HFF-Myc (cell line): Measurements from ENCODE around the gene CAPN12.

Experiments used
- DNase-seq: peaks from one replicate; pipeline ENCODE4 v3.0.0-alpha.2; 2011; ENCODE audit warnings: low read depth; ENCODE audit errors: extremely low read depth
- H3K4me3 ChIP-seq: replicated peaks from 2 replicates; pipeline ENCODE4 v1.5.1; 2011; ENCODE audit warnings: low read depth, mild to moderate bottlenecking, control low read depth, low read length
- CTCF ChIP-seq: IDR thresholded peaks from 2 replicates; pipeline ENCODE4 v1.5.1; 2012; ENCODE audit warnings: mild to moderate bottlenecking, low read depth, low read length, control low read depth; ENCODE audit errors: missing control alignments

CAPN12 gene

GRCh38 chr19:38710416-38710702 lies 33.9 kb downstream of the CAPN12 start:
- H3K4me3 ChIP-seq = no peak overlapping the region
- DNase-seq = no peak
- TF ChIP-seq CTCF = no peak

GRCh38 chr19:38709671-38710415 lies 34.4 kb downstream of the CAPN12 start:
- H3K4me3 ChIP-seq = no peak overlapping the region
- no peak for TF ChIP-seq CTCF
- no peak for DNase-seq

- no peak for DNase-seq
- TF ChIP-seq CTCF = no peak
- H3K4me3 ChIP-seq = no peak overlapping the region
Measured at GRCh38 chr19:38709119-38709518, 35.2 kb downstream of the CAPN12 start.

- DNase-seq = no peak
- H3K4me3 ChIP-seq = no peak overlapping the region
- TF ChIP-seq CTCF = no peak
Measured at GRCh38 chr19:38708413-38709024, 35.8 kb downstream of the CAPN12 start.

GRCh38 chr19:38707512-38708114 lies 36.7 kb downstream of the CAPN12 start:
- no peak for TF ChIP-seq CTCF
- no peak for DNase-seq
- no peak overlapping the region for H3K4me3 ChIP-seq

GRCh38 chr19:38706792-38707511 lies 37.3 kb downstream of the CAPN12 start:
- no peak for TF ChIP-seq CTCF
- DNase-seq = no peak

More at GRCh38 chr19:38706792-38707511, 37.3 kb downstream of the CAPN12 start:
- no peak overlapping the region for H3K4me3 ChIP-seq
